NCI-H1105 treated with DMSO at 0.1 percent for 48 hours (cell line): ENCODE results near the gene ACTN4.

Experiments
- DNase-seq: peaks from one replicate; lab custom pipeline; 2025; lab: John Stamatoyannopoulos, UW

ACTN4 gene

DNA sequence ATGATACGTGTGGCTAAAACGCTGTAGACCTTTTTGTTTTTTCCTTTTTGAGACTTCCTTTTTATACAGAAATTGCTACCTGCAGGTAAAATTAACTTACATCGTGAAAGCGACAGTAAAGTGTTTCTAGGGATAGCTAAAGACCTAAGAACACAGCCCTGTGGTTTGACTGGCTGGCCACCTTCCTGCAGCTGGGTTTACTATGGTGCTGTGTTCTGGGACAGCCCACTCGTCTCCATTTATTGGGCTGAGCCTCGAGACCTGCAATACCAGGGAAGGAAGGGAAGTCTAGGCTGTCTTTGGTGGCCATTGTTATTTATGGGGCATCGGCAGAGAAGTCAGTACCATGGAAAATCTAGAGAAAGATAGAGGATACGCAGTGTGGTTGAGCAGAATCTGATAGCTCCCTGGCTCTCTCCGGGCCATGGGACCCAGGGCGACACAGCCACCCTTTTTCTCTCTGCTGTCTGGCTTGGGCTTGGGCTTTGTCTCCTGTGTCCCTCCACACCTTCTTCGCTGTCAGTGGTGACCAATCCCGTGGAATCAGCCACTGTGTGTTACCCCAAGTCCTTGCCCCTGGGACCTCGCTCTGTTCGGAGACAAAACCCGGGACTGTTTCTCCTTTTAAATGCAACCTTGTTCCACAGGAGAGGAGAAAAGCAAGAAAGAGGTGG is 30.9 kb downstream of the ACTN4 start:
- DNase-seq, result no peak

DNA sequence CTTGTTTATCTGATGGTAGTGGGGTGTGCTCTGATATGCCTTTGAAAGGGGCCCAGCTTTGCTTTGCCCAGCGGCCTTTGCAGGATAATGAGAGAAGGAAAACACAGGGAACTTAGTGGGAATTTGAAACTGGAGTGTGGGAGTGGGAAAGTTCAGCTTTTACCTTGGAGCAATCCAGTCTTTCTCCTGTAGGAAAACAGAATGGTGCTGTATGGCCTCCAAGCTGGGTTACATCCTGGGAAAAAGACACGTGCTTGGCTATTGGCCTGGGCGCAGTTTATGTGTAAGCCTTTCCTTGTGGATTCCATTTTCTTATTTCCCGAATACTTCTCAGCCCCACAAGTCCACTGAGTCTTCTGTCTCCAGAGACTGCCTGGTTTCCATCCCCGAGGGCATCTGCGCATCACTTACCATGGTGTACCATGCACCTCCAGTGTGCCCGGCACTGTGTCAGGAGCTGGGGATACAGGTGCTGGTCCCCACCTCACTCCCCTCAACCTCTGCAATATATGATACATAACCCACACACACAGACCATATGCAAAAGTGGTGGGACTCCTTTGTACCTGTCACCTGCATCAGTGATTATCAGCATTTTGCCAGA is 31.5 kb downstream of the ACTN4 start:
- DNase-seq, result no peak

DNA sequence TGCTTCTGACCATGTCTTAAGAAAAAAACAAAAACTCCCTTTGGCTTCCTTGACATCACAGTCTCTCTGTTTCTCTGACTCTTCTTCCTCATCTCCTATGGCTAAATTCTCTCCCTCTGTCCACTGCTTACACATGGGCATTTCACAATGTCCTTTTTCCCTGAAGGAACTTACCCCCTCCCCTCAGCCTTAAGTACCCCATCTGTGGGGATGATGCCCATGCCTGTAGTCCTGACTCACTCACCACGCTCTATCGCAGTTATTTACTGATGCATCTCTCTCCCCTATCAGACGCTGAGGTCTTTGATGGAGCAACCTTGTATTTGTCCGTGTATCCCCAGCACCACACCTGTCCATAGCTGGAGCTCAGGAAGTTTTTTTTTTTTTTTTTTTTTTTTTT is 32.4 kb downstream of the ACTN4 start:
- no peak for DNase-seq

- DNase-seq, result no peak
Measured at GRCh38 chr19:38682195-38682867, 34.9 kb downstream of the ACTN4 start.

DNA sequence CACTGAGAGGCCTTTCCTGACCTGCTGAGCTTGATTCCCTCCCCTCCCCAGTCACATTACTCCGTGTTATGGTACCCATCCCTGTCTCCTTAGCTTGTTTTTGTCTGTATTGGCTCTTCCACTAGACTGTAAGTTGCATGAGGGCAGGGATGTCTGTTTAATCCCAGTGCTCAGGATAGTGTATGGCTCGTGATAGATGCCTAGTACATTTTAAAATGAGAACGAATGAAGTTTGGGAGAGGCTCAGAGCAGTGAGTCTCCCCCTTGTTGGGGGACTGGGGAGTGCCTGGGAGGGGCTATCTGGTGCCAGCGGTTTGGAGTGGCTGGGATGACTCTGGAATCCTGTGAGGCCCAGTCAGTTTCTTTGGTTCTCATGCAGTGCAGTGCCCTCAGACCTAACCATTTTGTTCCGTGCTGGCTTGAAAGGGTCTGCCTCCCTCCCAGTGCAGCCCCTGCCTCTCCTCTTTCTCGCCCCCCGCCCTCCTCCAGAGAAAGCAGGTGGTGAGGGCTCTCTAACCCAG is 35.5 kb downstream of the ACTN4 start:
- DNase-seq, result no peak

- DNase-seq, result no peak
Measured at GRCh38 chr19:38683393-38684077, 36.1 kb downstream of the ACTN4 start.

DNA sequence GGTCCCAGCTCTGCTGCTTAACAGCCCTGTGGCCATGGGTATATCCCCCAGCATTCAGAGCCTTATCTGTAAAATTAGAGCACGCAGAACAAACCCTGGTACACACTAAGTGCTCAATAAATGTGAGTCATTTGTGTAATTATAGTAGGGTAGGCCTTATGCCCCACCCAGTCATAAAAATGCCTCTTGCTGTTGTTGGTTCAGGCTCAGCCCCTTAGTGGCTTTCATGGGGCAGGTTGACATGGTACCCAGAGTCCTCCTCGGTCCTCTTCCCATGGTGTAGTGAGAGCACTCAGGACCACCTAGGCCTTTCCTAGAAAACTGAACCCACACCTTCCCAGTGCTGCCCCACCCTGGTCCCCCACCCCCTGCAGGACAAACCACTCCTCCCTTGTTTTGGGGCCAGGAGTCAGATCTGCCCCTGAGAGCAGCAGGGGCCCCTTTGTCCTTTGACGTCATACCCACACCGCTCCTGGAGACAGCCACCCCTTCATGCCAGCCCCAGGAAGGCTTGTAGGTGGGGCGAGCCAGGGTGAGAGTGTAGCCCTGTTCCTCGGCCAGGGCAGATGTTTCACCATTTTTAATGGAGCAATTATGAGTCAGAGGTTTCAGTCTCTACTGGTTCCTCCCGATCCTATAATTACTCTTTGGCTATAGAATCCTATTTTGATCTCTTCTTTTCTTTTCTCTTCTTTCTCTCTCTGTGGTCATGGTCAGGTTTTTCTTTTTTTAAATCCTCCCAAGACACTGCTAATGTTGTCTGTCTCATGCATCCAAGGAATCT is 36.8 kb downstream of the ACTN4 start:
- DNase-seq, result no peak

DNA sequence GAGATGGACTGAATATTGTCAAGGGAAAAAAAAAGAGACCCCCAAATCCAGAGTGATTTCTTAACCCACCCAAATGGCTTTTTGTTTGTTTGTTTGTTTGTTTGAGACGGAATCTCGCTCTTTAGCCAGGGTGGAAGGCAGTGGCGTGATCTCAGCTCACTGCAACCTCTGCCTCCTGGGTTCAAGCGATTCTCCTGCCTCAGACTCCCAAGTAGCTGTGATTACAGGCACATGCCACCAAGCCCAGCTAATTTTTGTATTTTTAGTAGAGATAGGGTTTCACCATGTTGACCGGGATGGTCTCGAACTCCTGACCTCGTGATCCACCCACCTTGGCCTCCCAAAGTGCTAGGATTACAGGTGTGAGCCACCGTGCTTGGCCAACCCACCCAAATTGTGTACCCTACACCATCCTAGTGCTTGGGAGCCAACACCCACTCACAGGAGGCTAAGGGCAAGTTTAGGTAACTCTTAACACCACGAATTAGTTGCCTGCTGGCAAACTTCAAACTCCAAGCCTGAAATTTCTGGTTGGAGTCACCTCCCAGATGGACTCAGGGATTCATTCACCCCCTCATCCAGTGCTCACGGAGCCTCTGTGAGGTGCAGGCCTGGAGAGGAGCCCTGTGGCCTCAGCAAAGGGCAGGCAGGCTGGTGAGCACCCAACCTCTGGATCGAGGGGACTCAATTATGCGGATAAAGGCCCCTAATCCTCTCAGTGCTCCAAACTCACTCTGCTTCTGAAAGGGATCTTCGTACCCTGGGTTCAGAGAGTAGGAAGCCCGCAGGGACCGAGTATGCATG is 37.6 kb downstream of the ACTN4 start:
- no peak for DNase-seq

GRCh38 chr19:38685666-38686529 is 38.4 kb downstream of the ACTN4 start:
- DNase-seq, result no peak

GRCh38 chr19:38686530-38686888 is 39.1 kb downstream of the ACTN4 start:
- DNase-seq, result no peak

GRCh38 chr19:38687837-38688378 is 40.5 kb downstream of the ACTN4 start:
- DNase-seq, result no peak

DNA sequence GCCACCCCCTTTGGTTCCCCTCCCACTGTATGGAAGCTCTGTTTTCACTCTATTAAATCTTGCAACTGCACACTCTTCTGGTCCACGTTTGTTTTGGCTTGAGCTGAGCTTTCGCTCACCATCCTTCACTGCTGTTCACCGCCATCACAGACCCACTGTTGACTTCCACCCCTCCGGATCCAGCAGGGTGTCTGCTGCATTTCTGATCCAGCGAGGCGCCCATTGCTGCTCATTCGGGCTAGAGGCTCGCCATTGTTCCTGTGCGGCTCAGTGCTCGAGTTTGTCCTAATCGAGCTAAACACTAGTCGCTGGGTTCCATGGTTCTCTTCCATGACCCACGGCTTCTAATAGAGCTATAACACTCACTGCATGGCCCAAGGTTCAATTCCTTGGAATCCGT is 42.7 kb downstream of the ACTN4 start:
- DNase-seq, result no peak

GRCh38 chr19:38690832-38691231 is 43.4 kb downstream of the ACTN4 start:
- DNase-seq, result no peak

DNA sequence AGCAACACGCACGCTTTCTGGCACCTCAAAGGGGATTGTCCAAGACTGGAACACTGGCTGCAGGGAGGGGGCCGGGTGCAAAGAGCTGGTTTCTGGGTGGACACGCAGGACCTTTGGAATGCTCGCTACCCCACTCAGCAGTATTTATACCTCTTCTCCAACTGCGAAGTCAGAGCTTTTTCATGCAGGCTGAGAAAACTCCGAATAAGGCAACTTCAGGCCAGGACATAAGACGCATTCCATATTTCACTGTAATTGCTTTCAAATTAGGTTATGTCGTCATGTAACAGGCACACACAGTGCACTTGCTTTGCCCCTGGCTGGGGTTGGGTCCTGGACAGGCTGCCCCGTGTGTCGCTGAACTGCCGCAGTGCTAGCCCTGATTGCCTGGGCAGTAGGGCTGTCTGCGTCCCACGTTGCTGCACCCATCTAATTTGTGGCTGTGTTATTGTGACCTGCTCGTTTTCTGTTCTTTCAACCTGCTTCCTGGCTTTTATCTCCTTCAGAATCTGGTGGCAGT is 44.5 kb downstream of the ACTN4 start:
- DNase-seq, result no peak

- DNase-seq, result no peak
Measured at GRCh38 chr19:38692458-38693379, 45.3 kb downstream of the ACTN4 start.

DNA sequence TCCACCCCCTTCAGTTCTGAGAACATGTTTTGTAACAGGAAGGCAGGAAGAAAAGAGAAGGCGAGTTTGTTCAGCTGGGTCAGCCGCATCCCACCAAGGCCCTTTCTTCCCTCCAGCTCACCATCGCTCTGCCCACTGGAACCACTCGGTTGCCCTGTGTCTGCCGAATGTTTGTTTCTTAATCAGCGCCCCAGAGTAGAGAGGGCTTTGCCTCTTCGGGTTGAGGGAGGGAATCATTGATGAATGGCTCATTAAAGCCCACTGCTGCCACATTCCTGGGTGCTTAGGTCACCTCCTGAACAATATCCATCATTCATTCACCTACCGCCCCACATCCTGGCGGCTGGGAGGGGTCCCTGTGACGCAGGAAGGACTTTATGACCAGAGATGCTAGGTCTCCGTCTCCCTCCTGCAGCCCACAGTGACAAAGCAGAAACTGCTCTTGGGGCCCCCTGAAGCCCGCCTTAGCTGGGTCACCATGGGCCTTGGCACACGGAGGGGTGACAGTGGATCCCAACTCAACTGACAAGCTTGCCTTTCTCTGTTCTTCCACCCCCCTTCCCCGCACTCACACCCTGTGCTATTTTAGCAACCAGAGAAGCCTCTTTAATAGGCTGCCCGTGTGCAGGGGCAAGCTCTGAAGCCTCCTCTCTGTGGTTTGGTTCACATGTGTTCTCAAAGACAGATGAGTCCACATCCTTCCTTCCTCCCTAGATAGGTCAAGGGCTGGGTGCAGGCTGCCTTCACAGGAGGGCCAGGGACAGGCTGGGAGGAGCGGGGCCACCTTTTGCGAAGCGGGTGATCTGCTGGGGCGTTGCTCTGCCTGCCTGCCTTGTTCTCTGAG is 46.2 kb downstream of the ACTN4 start:
- no peak for DNase-seq

GRCh38 chr19:38695317-38695683 is 47.9 kb downstream of the ACTN4 start:
- DNase-seq, result no peak
